ENCODE results near the gene KIF6.

Gene KIF6

DNA sequence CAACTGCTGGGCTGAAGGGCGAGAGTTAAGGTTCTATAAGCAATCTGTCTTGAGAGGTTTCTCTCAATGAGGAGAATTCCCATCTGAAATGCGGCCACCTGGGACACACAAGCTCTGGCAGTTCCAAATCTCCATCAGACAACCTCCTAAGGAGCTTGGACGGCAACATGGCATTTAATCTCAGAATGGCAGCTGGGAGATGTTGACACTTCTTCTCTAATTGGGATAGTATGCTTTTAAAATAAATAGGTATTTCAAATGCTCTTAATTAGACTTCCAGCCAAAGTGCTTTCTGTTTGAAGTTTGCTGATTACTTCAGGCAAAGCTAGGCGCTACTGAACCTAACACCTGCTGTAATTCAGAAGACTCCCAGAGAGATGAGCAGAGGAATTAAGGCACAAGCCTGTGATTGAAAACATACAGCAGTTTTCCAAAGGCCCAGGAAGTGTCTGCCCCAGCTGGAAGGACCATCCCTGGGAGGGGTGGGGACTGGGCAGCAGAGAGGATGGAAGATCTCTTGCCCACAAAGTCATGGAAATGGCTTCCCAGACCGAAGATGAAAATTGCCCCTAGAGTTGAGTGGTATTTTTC lies 343.6 kb downstream of the KIF6 start:
- Histone ChIP-seq H3F3A (ENCODE audit: low read depth) (no peaks in the 10 kb centered on the region), H4K20me1 (ENCODE audit: insufficient read depth, low read length, poor library complexity, severe bottlenecking) (no peaks in the 10 kb centered on the region), H3K9ac (ENCODE audit: low read depth, low read length, poor library complexity, severe bottlenecking) (no peak overlapping the region), H3K4me2 (ENCODE audit: low read depth, low read length, poor library complexity, severe bottlenecking) (no peak overlapping the region), H3K27me3 (ENCODE audit: insufficient read depth, low read length, poor library complexity, severe bottlenecking) (no peaks in the 10 kb centered on the region), H3K79me2 (ENCODE audit: insufficient read depth, low read length) (no peaks in the 10 kb centered on the region), H3K36me3 (ENCODE audit: insufficient read depth, low read length) (no peaks in the 10 kb centered on the region), H3K9me3 (ENCODE audit: insufficient read depth, low read depth, low read length) (no peaks in the 10 kb centered on the region), H3K4me1 (ENCODE audit: insufficient read depth, low read length, poor library complexity, severe bottlenecking) (no peaks in the 10 kb centered on the region), H3K9me2 (replicated peaks; ENCODE audit: low read depth, low read length) (no peaks in the 10 kb centered on the region), H3K4me3 (ENCODE audit: low read length, poor library complexity, severe bottlenecking) (no peak overlapping the region), H2AFZ (ENCODE audit: low read length) (no peak overlapping the region)
- no peak for TF ChIP-seq EZH2phosphoT487 (IDR thresholded peaks at IDR 0.05; ENCODE audit: borderline replicate concordance)
- TF ChIP-seq, protein P1, sequence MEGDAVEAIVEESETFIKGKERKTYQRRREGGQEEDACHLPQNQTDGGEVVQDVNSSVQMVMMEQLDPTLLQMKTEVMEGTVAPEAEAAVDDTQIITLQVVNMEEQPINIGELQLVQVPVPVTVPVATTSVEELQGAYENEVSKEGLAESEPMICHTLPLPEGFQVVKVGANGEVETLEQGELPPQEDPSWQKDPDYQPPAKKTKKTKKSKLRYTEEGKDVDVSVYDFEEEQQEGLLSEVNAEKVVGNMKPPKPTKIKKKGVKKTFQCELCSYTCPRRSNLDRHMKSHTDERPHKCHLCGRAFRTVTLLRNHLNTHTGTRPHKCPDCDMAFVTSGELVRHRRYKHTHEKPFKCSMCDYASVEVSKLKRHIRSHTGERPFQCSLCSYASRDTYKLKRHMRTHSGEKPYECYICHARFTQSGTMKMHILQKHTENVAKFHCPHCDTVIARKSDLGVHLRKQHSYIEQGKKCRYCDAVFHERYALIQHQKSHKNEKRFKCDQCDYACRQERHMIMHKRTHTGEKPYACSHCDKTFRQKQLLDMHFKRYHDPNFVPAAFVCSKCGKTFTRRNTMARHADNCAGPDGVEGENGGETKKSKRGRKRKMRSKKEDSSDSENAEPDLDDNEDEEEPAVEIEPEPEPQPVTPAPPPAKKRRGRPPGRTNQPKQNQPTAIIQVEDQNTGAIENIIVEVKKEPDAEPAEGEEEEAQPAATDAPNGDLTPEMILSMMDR (conservative IDR thresholded peaks at IDR 0.05; ENCODE audit: low read length), result no peak

DNA sequence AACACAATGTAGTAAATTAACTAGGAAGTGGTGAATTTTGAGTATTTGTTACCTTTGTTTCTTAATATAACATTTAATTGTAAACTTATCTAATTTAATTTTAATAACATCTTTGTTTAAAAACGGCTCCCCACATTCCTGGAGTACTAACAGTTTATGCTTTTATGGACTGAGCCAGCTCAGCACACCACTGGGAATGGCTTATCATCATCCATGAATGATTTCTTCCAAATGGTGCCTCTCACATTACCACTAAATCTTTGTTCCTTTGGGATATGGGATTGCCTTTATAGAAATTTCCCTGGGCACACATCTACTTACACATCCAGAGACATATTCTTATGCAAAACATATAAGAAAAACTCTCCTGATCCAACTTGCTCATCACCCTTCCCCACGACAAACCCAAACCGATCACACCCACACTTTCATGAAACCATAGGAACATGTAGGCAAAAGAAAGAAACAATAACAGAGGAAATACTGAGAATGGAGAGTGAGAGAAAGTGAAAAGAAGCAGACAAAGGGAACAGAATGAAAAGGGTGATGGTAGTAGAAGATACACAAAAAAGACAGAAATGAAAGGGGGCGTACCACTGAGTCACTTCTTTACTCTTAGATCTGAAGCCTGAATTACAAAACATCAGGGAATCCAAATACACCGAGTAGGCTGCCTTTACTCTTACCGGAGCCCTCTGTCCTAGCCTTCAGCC lies 344.2 kb downstream of the KIF6 start:
- H3K4me1 ChIP-seq (ENCODE audit: insufficient read depth, low read length, poor library complexity, severe bottlenecking), result no peaks in the 10 kb centered on the region
- H3K27me3 ChIP-seq (ENCODE audit: insufficient read depth, low read length, poor library complexity, severe bottlenecking), result no peaks in the 10 kb centered on the region
- no peaks in the 10 kb centered on the region for H3K79me2 ChIP-seq (ENCODE audit: insufficient read depth, low read length)
- TF ChIP-seq, protein P1 (conservative IDR thresholded peaks at IDR 0.05; ENCODE audit: low read length), result no peak
- no peak for TF ChIP-seq EZH2phosphoT487 (IDR thresholded peaks at IDR 0.05; ENCODE audit: borderline replicate concordance)
- no peak overlapping the region for H3K9ac ChIP-seq (ENCODE audit: low read depth, low read length, poor library complexity, severe bottlenecking)
- H2AFZ ChIP-seq (ENCODE audit: low read length), result no peak overlapping the region
- no peaks in the 10 kb centered on the region for H3K36me3 ChIP-seq (ENCODE audit: insufficient read depth, low read length)
- H3F3A ChIP-seq (ENCODE audit: low read depth), result no peaks in the 10 kb centered on the region
- H4K20me1 ChIP-seq (ENCODE audit: insufficient read depth, low read length, poor library complexity, severe bottlenecking), result no peaks in the 10 kb centered on the region
- no peak overlapping the region for H3K4me2 ChIP-seq (ENCODE audit: low read depth, low read length, poor library complexity, severe bottlenecking)
- no peaks in the 10 kb centered on the region for H3K9me3 ChIP-seq (ENCODE audit: insufficient read depth, low read depth, low read length)
- H3K4me3 ChIP-seq (ENCODE audit: low read length, poor library complexity, severe bottlenecking), result no peak overlapping the region
- H3K9me2 ChIP-seq (replicated peaks; ENCODE audit: low read depth, low read length), result no peaks in the 10 kb centered on the region

DNA sequence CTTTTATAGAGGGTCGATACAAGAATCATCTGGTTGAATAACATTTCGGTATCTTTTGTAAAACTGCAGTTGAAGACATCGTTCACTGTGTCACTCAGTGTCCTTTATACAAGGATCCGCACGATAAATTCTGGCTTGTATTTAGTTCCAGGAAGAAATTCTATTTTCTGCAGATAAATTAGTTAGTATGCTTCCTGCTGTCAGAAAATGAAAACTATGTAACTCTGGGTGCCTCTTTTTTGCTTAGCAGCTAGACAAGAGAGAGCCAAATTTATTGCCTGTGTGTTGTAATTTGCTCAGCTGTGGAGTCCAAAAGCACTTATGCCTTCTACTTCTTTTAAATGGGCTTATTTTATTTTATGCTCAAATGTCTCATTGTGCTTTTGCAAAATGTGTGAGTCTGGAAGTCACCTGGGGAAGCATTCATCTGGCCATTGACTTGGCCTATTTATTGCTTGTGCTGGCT lies 346.2 kb downstream of the KIF6 start:
- H3K4me2 ChIP-seq (ENCODE audit: low read depth, low read length, poor library complexity, severe bottlenecking), result no peak overlapping the region
- TF ChIP-seq, protein P1 (conservative IDR thresholded peaks at IDR 0.05; ENCODE audit: low read length), result no peak
- no peak for TF ChIP-seq EZH2phosphoT487 (IDR thresholded peaks at IDR 0.05; ENCODE audit: borderline replicate concordance)
- H3K9ac ChIP-seq (ENCODE audit: low read depth, low read length, poor library complexity, severe bottlenecking), result no peak overlapping the region
- no peak overlapping the region for H3K4me3 ChIP-seq (ENCODE audit: low read length, poor library complexity, severe bottlenecking)
- no peaks in the 10 kb centered on the region for H3K79me2 ChIP-seq (ENCODE audit: insufficient read depth, low read length)
- H2AFZ ChIP-seq (ENCODE audit: low read length), result no peak overlapping the region
- H3K4me1 ChIP-seq (ENCODE audit: insufficient read depth, low read length, poor library complexity, severe bottlenecking), result no peaks in the 10 kb centered on the region
- no peaks in the 10 kb centered on the region for H4K20me1 ChIP-seq (ENCODE audit: insufficient read depth, low read length, poor library complexity, severe bottlenecking)
- no peaks in the 10 kb centered on the region for H3K9me3 ChIP-seq (ENCODE audit: insufficient read depth, low read depth, low read length)
- H3F3A ChIP-seq (ENCODE audit: low read depth), result no peaks in the 10 kb centered on the region
- H3K36me3 ChIP-seq (ENCODE audit: insufficient read depth, low read length), result no peaks in the 10 kb centered on the region
- no peaks in the 10 kb centered on the region for H3K27me3 ChIP-seq (ENCODE audit: insufficient read depth, low read length, poor library complexity, severe bottlenecking)
- no peaks in the 10 kb centered on the region for H3K9me2 ChIP-seq (replicated peaks; ENCODE audit: low read depth, low read length)

All from Loucy (cell line).